HuH-7.5 (cell line): ENCODE measurements around the gene IL3.

Experiments
- DNase-seq: peaks from one replicate; pipeline ENCODE4 v3.0.0; 2011; ENCODE audit warnings: low spot score

Gene IL3

DNA sequence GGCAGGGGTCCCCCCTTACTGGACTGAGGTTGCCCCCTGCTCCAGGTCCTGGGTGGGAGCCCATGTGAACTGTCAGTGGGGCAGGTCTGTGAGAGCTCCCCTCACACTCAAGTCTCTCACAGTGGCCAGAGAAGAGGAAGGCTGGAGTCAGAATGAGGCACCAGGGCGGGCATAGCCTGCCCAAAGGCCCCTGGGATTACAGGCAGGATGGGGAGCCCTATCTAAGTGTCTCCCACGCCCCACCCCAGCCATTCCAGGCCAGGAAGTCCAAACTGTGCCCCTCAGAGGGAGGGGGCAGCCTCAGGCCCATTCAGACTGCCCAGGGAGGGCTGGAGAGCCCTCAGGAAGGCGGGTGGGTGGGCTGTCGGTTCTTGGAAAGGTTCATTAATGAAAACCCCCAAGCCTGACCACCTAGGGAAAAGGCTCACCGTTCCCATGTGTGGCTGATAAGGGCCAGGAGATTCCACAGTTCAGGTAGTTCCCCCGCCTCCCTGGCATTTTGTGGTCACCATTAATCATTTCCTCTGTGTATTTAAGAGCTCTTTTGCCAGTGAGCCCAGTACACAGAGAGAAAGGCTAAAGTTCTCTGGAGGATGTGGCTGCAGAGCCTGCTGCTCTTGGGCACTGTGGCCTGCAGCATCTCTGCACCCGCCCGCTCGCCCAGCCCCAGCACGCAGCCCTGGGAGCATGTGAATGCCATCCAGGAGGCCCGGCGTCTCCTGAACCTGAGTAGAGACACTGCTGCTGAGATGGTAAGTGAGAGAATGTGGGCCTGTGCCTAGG lies 13.0 kb downstream of the IL3 start, which contains the start of gene CSF2:
Gene CSF2 (plus strand): TSS at position 559 of the 783 bp plus-strand sequence. CDS start 35 bp downstream, at position 594.
- DNase-seq, result no peak

DNA sequence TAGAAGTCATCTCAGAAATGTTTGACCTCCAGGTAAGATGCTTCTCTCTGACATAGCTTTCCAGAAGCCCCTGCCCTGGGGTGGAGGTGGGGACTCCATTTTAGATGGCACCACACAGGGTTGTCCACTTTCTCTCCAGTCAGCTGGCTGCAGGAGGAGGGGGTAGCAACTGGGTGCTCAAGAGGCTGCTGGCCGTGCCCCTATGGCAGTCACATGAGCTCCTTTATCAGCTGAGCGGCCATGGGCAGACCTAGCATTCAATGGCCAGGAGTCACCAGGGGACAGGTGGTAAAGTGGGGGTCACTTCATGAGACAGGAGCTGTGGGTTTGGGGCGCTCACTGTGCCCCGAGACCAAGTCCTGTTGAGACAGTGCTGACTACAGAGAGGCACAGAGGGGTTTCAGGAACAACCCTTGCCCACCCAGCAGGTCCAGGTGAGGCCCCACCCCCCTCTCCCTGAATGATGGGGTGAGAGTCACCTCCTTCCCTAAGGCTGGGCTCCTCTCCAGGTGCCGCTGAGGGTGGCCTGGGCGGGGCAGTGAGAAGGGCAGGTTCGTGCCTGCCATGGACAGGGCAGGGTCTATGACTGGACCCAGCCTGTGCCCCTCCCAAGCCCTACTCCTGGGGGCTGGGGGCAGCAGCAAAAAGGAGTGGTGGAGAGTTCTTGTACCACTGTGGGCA lies 13.8 kb downstream of the IL3 start:
- no peak for DNase-seq

DNA sequence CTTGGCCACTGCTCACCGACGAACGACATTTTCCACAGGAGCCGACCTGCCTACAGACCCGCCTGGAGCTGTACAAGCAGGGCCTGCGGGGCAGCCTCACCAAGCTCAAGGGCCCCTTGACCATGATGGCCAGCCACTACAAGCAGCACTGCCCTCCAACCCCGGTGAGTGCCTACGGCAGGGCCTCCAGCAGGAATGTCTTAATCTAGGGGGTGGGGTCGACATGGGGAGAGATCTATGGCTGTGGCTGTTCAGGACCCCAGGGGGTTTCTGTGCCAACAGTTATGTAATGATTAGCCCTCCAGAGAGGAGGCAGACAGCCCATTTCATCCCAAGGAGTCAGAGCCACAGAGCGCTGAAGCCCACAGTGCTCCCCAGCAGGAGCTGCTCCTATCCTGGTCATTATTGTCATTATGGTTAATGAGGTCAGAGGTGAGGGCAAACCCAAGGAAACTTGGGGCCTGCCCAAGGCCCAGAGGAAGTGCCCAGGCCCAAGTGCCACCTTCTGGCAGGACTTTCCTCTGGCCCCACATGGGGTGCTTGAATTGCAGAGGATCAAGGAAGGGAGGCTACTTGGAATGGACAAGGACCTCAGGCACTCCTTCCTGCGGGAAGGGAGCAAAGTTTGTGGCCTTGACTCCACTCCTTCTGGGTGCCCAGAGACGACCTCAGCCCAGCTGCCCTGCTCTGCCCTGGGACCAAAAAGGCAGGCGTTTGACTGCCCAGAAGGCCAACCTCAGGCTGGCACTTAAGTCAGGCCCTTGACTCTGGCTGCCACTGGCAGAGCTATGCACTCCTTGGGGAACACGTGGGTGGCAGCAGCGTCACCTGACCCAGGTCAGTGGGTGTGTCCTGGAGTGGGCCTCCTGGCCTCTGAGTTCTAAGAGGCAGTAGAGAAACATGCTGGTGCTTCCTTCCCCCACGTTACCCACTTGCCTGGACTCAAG lies 14.6 kb downstream of the IL3 start:
- DNase-seq, result no peak

DNA sequence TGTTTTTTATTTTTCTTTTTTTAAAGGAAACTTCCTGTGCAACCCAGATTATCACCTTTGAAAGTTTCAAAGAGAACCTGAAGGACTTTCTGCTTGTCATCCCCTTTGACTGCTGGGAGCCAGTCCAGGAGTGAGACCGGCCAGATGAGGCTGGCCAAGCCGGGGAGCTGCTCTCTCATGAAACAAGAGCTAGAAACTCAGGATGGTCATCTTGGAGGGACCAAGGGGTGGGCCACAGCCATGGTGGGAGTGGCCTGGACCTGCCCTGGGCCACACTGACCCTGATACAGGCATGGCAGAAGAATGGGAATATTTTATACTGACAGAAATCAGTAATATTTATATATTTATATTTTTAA lies 15.2 kb downstream of the IL3 start:
- no peak for DNase-seq

DNA sequence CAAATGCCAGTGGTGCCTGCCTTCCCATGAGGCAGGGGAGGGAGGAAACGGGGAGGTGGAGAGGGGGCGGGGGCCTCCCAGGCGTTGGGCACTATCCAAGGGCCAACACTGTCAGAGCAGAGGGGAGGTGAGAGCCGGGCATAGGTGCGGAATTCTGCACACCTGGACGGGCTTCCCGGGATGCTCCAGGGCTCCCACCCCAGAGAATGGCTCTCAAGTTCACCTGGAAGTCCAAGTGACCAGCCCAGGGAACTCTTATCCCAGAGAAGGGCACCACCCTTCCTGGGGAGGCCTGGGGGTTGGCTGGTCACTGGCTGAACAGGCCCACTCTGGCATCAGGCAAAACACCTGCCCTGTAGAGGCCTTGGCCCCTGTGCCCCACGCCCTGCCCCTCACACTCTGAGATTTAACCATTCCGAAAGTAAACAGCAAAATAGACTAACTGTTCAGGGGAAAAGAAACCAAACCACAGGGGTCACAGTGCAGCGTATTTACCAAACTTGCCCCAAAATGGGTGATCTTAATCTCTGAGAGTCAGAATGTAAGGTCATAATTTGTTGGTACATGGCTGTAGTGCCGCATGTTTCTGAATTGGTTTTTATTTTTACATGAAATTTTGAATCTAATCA lies 15.9 kb downstream of the IL3 start:
- DNase-seq, result no peak

DNA sequence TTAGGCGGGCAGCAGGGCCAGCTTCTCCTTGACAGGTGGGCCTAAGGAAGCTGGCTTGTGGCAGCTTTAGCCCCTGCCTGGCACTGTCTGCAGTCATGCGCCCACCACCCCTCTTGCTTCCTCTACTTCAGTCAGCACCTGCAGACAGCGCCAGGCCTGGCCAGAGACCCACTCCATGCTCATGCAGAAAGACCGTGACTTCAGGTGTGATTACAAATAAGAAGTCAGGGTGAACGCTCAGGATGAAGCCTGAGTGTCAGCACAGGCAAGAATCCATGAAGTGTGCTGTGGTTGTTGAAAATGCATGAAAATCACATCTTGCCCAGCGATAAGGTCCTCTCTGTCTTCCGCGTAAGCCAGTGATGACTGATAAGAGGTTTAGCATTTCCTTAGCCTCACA lies 16.5 kb downstream of the IL3 start:
- no peak for DNase-seq

DNA sequence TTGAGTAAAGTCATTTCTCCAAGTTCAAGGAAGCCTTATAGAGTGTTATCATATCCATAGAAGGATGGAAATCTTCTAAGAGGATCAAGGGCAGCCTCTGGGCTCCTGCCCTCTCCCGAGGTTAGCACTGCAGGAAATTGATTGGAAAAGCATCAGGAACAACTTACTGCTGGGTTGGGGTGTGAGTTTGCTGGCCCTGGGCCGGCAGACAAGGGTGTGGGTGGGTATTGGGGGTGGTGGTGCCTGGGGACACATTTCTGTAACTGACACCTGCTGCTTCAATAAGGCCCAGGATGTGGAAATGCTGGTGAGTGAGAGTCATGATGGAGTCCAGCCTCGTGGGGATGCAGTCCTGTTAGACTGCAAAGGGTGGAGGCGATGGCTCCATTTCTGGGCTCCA lies 18.6 kb downstream of the IL3 start:
- no peak for DNase-seq

DNA sequence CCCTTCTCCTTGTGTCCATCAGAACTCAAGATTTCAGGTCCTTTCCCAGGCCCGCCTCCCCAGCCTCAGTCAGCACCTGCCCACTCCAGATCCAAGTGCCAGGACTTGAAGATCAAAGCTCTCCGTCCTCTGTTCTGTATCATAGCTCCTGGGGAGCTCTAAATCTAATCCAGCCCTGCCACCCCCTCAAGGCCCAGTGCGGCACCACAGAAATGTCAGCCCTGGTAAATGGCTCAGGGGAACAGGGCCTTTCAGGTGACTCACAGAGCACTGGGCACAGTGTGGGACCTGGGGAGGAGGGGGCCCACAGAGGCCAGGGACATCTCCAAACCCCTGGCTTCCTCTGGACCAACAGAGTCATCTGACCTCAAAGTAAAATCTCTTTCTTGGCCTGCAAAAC lies 19.2 kb downstream of the IL3 start:
- no peak for DNase-seq

DNA sequence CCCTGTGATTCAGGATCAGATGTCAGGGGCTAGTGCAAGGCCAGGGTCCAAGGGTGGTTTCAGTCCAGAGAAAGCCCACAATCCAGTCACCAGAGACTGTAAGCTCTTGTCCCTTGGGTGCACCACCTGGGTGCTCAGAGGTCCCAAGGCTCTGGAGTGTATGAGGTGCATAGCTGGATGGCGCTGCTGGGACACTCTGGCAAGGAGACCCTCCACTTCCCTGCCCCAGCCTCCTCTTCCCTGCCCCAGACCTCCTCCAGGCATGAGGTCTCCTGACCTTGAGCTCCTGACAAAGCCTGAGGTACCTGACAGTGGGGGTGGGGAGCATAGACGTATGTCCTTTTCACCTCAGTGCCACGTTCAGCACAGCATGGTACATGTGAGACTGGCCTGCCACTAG lies 20.1 kb downstream of the IL3 start:
- DNase-seq, result no peak

DNA sequence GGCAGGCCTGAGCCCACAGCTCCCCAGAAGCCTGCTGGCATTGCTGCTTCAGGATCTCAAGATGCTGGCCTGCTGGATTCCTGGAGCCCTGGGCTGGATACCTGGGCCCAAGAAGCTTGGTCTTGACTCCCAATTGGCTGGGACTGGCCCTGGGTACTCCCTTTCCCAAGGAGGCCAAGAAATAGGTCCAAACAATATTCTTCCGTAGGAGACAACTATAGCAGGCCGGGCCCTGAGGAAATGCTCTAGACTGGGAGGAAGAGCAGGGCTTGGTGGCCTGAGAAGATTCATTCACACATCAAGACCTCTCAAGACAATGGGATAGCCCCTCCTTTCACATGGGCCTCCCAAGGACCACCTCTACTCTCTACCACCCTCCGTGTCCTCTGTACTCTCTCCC lies 21.0 kb downstream of the IL3 start:
- no peak for DNase-seq

DNA sequence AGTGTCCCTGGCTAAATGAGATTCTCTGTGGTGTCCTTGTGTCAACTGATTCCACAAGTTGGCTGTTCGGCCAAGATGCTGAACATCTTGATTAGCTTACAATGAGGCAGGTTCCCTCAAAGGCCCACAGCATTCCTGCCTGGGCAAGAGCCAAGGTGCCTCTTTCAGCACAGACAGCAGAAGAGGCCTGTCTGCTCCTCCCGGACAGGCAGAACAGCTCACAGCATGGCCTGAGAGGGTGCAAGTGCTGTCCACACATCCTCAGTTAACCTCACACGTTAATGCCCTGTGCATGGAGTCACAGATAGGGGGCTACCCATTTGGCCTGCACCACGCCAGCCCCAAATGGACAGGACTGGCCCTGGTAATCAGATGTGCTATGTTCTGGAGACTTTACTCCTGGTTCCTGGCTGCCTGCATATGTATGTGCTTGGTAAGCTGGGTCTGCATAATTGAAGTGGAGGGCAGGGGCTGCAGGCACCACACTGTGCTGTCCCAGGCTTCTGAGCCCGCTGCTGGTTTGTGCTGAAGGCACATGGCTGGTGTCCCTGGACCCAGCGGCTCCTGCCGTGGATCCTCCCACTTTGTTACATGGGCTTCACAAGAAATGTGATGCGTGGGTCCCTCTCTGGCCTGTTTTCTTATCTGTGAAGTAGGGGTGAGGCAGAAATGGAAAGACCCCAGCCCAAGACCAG lies 22.0 kb downstream of the IL3 start:
- no peak for DNase-seq

DNA sequence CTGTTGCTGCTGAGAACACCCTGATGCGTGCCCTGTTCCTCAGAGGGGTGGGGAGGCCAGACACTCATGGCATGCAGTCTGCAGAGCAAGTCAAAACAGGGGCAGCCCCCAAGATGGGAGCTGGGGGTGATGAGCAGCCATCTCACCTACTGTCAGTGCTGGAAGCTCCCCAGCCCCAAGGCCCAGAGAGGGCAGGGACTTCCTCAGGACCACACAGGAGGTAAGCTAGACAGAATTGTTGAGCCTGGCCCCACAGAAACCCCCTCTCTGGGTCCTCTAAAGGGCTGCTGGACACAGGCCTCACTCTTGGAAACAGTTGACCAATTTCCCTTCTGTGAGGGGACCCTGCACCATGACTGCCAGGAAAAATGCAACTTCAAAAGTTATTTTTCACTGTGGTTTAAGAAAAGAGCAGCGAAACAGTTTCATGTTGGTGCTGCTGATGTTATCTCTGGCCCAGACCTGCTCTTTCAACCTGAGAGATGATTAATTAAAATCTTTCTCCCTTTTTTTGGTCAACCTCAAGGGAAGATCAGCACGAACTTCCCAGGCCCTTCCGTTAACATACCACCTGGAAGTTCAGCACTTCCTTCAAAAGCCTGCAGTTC lies 22.7 kb downstream of the IL3 start:
- no peak for DNase-seq

DNA sequence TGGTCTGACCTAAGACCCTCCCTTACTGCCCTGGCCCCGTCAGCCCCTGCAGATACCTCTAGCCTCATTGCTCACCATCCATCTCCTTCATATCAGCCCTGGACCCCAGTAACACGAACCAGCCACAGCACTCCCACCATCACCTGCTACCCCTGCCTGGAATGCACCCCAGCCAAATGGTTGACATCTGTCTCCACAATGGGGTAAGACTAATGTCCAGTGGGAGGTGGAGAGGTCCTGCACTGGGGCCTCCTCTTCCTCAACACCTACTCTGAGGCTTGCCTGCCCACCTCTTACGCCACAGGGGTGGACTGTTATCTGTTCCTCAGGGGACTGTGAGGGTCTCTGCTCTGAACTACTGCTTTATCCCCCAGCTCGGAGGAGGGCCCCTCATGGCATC lies 25.2 kb downstream of the IL3 start:
- no peak for DNase-seq

DNA sequence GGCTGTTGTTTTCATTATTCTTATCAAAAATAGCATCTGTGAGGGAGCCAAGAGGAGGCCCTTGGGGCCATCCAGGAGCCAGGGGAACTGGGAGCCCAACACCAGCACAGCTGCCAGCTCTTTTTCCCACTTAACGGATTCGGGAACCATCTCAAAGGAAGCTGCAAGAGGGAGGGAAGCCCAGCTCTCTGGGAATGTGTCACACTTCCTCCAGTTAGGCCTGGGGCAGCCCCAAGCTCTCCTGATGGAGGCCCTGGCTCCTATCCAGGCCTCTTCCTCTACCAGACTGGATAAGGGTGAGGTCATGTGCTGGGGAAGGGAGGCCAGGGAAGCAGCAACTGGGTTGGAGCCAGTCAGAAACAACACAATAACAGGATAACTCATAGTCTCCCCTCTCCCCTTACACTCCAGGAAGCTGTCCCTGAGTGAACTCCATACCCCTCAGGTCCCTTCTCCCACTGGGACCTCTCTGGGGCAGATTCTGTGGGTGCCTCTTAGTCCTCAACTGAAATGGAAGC lies 25.9 kb downstream of the IL3 start:
- DNase-seq, result no peak

DNA sequence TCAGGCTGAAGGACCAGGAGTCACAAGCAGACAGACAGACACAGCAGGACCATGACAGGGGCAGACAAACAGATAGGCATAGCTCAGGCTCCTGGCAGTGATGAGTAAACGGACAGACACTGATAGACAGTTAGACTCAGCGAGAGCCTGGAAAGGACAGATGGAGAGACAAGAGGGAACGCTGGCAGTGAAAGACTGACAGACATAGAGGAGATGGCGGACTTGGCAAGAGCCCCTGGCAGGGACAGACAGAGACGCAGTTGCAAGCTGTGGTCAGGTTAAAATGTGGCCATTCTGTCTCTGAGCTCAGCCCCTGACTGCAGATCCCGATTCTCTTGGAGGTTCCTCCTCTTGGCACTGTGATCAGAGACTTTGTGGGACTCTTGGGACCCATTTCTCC lies 26.7 kb downstream of the IL3 start:
- DNase-seq, result no peak

DNA sequence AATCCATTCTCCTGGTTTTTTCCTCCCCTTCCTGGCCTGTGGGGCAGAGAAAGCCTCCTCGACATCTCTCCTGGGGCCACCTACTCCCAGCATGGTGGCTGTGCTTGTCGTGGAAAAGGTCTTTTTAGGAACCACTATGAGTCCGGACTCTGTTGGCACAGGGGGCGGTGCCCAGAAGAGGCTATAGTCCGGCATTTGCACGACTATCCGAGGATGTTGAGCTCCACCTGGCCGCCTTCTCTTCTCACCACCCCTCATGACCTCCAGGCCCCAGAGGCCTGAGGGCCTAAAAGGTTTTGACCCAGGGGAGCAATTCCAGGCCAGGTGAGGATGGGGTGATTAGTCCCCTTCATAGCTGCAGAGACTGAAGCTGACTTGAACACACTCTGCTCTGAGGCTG lies 27.2 kb downstream of the IL3 start:
- DNase-seq, result no peak

DNA sequence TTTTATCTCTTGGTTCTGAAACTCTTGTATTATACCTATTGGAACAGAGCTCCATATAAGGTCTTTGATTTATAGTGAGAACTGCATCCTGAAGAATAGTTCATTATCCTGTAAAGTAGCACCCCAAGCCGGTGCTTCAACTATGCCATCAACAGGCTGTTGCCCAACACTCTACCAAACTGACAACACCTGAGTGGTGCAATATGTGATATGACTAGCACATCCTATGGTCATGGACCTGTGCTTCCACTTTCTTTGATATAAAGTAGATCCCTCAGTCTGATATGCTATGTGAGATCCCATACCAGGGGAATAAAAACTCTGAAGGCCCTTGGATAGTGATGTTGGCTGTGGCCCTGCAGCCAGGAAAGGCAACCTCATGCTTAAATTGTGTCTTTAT lies 28.9 kb downstream of the IL3 start:
- DNase-seq, result no peak

DNA sequence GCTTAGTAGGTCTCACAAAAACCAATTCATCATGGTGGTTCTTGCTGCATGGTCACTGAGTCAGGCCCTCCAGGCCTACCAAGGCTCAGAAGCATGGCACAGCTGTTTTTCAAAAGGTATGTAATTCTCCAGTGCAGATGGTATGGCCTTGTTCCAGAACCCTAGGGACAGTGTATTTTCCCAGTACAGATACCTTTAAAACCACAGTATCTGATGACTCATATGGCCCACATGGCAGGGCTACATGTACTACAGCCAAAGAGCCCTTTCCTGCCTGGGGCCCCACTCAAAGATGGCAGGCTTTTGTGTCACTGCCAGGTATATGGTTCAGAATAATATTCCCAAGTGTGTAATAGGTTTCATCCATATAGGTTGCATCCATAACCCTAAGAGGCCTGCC lies 29.7 kb downstream of the IL3 start:
- DNase-seq, result no peak

DNA sequence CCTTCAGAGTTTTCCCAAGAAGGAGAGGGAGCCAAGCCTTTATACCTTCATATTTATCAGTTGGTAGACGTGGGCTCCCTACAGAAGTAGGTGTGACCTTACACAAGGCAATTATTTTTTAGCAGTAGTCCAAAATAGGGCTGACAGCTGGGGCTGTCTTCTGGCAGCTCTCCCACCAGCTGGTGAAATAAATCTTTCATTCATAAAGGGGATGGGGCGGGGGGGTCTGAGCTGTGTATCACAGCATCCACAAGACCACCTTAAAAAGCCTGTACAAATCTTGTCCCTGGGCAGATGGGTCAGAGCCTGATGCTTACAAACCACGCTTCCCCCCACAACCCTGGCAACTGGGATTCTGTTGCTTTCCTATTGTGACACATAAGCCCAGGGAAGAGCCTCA lies 32.8 kb downstream of the IL3 start:
- no peak for DNase-seq

DNA sequence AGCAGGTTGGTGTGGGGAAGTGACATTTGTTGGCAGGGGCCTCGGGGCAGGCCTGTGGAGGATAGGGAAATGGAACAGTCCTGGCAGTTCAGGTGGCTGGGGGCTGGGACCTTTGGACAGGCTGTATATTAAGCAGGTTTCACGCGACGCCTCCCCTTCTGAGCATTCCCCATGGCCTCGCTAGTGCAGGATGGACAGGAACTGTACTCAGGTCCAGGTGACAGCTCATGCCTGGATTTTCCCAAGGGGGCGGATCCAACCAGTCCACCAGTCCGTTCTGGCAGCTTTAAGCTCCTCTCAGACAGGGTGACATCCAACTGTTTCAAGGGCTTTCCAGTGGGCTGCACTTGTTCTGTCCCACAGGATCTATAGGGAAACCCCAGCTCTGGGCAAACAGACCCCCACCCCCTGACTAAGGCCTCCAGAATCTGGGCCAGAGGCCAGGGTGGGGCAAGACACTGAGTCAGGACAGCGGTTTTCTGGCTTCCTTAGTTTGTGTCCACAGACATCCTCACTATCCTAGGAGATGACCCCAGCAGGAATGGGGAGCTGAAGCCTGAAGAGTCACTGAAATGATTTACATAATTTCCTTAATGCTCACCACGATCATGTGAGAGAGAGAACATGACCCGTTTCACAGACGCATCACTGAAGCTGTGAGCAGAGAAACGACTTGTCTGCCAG lies 34.1 kb downstream of the IL3 start:
- DNase-seq, result no peak

DNA sequence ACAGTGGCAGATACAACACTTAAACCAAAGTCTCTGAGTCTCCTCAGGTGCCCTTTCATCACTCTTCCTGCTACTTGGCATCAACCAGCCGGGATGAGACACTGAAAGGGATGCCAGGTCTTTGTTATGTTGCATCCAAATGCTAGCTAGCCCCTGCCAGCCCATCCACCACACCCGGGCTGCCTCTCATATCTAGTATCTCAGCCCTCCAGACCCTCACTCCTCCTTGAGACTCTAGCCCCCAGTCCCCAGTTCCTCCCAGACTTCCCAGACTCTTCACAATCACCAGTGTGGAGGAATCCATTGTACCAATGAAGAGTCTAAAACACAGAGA lies 34.6 kb downstream of the IL3 start:
- DNase-seq, result no peak
